ENCODE results near the gene RAD51C.

DNA sequence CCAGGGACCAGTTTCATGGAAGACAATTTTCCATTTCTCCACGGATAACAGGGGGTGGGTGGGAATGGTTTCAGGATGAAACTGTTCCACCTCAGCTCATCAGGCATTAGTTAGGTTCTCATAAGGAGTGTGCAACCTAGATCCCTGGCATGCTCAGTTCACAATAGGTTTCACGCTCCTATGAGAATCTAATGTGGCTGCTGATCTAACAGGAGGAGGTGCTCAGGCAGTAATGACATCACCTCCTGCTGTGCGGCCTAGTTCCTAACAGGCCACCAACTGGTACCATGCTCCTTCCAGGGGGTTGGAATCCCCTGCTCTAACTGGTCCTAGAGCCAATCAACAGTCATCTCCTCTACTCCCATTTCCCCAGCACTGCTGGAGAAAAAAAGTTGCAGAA is 20.4 kb upstream of the RAD51C start:
- TF ChIP-seq, protein P1, sequence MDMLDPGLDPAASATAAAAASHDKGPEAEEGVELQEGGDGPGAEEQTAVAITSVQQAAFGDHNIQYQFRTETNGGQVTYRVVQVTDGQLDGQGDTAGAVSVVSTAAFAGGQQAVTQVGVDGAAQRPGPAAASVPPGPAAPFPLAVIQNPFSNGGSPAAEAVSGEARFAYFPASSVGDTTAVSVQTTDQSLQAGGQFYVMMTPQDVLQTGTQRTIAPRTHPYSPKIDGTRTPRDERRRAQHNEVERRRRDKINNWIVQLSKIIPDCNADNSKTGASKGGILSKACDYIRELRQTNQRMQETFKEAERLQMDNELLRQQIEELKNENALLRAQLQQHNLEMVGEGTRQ (IDR thresholded peaks at IDR 0.05; ENCODE audit: borderline replicate concordance, low read depth, low read length): no peak
- no peak for TF ChIP-seq POLR2AphosphoS5 (IDR thresholded peaks at IDR 0.05; ENCODE audit: low read length)

Data from GM12878 (cell line).